Measurements from ENCODE around the gene CDH12. TPM values are rescaled to one million over a fixed set of nuclear protein-coding genes. Genes with fewer than 3 reads are reported as not detected.

The CDH12 gene
- total RNA-seq, 4 donors from 2014 or later, result 0.38 to 2.8 (median 0.94) TPM

DNA sequence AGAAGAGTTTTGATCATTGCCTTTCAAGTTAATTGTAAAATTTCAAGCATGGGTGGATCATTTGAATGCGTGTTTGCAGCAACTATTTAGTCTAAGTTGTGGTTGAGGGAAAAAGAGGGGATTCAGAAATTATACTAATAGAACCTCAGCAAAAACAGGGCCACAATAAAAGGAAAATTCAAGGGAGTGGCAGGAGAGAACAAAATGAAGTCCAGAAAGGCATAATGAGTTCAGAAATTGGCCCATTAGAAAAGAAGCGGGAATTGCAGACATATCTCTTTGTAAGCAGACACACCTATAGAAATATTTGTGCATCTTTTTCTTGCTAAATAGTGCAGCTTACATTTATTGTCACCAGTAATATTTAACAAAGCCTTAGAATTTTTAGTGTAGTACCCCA is 960.0 kb downstream of the CDH12 start:
- no peak overlapping the region for H3K27ac ChIP-seq
- DNase-seq (ENCODE audit: low spot score in 2 of 2), result no peak
- WGBS, result 92% methylated on average over 2 of the region's 2 CpGs
- no peaks in the 10 kb centered on the region for H3K36me3 ChIP-seq
- H3K27me3 ChIP-seq, result no peaks in the 10 kb centered on the region
- H3K9me3 ChIP-seq, result no peaks in the 10 kb centered on the region
- no peaks in the 10 kb centered on the region for H3K4me1 ChIP-seq
- TF ChIP-seq, protein P1, sequence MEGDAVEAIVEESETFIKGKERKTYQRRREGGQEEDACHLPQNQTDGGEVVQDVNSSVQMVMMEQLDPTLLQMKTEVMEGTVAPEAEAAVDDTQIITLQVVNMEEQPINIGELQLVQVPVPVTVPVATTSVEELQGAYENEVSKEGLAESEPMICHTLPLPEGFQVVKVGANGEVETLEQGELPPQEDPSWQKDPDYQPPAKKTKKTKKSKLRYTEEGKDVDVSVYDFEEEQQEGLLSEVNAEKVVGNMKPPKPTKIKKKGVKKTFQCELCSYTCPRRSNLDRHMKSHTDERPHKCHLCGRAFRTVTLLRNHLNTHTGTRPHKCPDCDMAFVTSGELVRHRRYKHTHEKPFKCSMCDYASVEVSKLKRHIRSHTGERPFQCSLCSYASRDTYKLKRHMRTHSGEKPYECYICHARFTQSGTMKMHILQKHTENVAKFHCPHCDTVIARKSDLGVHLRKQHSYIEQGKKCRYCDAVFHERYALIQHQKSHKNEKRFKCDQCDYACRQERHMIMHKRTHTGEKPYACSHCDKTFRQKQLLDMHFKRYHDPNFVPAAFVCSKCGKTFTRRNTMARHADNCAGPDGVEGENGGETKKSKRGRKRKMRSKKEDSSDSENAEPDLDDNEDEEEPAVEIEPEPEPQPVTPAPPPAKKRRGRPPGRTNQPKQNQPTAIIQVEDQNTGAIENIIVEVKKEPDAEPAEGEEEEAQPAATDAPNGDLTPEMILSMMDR (IDR thresholded peaks at IDR 0.05), result no peak
- no peak for TF ChIP-seq POLR2AphosphoS5 (IDR thresholded peaks at IDR 0.05)
- TF ChIP-seq EP300 (IDR thresholded peaks at IDR 0.05), result no peak
- no peak for TF ChIP-seq POLR2A (IDR thresholded peaks at IDR 0.05)
- H3K4me3 ChIP-seq, result no peak overlapping the region

DNA sequence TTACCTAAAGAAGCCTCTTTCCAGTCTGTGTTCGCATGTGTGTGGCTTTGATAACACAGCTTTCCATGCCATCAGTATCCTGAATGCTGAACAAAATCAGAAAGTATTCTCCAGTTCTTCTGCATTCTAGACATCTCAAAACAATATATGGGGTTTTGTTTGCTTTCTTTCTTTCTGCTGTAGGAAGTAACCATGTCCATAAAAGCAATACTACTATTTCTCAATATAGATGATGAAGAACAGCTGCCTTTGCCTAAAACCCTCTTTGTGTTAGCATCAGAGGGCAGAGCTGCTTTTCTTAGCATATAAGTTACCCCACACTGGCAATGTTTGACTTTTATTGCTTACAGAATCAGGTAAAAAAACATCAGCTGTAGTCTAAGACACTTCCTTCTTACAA is 963.6 kb downstream of the CDH12 start:
- DNase-seq (ENCODE audit: low spot score in 2 of 2), result no peak

DNA sequence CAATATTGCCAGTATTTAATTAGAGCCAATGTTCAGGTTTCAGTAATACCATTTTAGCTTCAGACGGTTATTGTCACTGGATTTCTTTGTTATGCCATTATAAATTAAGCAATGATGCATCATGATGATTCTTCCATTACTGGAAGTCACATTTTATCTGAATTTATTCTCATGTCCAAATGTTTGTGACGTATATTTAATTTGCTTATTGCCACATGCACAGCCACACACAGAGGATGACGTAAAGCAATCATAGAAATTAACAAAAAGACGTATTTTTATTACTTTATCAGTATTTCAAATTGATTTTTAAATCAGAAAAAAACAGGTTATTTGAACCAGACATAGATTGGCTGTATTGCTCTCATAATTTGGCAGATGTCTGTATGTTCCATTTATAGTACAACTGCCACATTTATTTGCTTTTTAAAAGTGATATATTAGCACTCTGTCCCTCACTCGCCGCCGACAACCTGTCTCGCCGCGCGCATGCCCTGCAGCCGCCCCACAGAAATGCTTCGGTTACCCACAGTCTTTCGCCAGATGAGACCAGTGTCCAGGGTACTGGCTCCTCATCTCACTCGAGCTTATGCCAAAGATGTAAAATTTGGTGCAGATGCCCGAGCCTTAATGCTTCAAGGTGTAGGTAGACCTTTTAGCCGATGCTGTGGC is 970.9 kb downstream of the CDH12 start:
- Histone ChIP-seq H3K27ac (no peak overlapping the region), H3K36me3 (no peaks in the 10 kb centered on the region), H3K4me1 (no peaks in the 10 kb centered on the region), H3K9me3 (no peaks in the 10 kb centered on the region), H3K4me3 (no peak overlapping the region), H3K27me3 (no peaks in the 10 kb centered on the region)
- TF ChIP-seq POLR2A (IDR thresholded peaks at IDR 0.05) (no peak), EP300 (IDR thresholded peaks at IDR 0.05) (no peak)
- WGBS, result 85% methylated on average over 17 of the region's 17 CpGs
- DNase-seq (ENCODE audit: low spot score in 2 of 2), result no peak

More for the DNA sequence above, 963.6 kb downstream of the CDH12 start:
- Histone ChIP-seq H3K27ac (no peak overlapping the region), H3K9me3 (no peaks in the 10 kb centered on the region), H3K36me3 (no peaks in the 10 kb centered on the region), H3K4me1 (no peaks in the 10 kb centered on the region), H3K27me3 (no peaks in the 10 kb centered on the region), H3K4me3 (no peak overlapping the region)
- 68% methylated on average over 1 of the region's 1 CpG for WGBS
- TF ChIP-seq POLR2AphosphoS5 (IDR thresholded peaks at IDR 0.05) (no peak), POLR2A (IDR thresholded peaks at IDR 0.05) (no peak), EP300 (IDR thresholded peaks at IDR 0.05) (no peak)
- TF ChIP-seq, protein P1 (IDR thresholded peaks at IDR 0.05), result no peak

DNA sequence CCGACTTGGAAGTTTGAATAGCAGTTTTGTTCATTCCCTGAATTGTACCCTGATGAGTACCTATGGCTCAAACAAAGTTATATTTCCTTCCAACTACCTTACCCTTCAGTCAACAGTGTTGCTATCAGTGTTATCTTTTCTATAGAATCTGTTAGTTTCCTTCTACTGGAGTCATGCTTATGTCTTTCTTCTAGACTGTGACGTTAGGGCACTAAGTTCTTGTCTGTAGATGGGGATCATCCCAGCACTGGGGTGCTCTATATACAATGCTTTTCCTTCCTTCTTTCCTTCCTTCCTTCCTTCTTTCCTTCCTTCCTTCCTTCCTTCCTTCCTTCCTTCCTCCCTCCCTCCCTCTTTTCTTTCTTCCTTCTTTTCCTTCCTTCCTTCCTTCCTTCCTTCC is 973.0 kb downstream of the CDH12 start:
- Histone ChIP-seq H3K4me3 (no peak overlapping the region), H3K27ac (no peak overlapping the region), H3K4me1 (no peaks in the 10 kb centered on the region), H3K27me3 (no peaks in the 10 kb centered on the region), H3K9me3 (no peaks in the 10 kb centered on the region), H3K36me3 (no peaks in the 10 kb centered on the region)
- TF ChIP-seq EP300 (IDR thresholded peaks at IDR 0.05) (no peak), POLR2A (IDR thresholded peaks at IDR 0.05) (no peak), POLR2AphosphoS5 (IDR thresholded peaks at IDR 0.05) (no peak)
- TF ChIP-seq, protein P1 (IDR thresholded peaks at IDR 0.05), result no peak
- whole genome bisulfite sequencing, result 85% methylated on average over 2 of the region's 2 CpGs
- DNase-seq (ENCODE audit: low spot score in 2 of 2), result no peak

DNA sequence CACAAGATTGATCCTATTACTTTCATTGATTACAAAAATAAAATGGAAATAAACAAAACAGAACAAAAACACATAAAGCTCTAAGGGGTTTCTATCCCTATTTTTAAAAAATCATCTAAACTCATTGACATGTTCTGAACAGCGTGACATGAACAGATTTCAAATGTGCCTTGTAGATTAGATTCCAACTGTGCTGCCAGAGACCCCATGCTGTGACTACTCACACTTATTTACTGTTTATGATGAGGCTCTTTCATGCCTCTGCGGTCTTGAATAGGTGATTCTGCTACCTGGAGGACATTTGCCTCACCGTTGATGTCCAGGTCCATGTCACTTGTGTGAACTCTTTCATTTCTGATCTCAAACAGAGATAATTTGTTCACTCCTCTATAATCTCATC is 990.2 kb downstream of the CDH12 start:
- no peak for DNase-seq (ENCODE audit: low spot score in 2 of 2)
- 51% methylated on average over 3 of the region's 3 CpGs for WGBS
- no peaks in the 10 kb centered on the region for H3K36me3 ChIP-seq
- TF ChIP-seq EP300 (IDR thresholded peaks at IDR 0.05), result no peak
- TF ChIP-seq, protein P1 (IDR thresholded peaks at IDR 0.05), result no peak
- no peak for TF ChIP-seq POLR2A (IDR thresholded peaks at IDR 0.05)
- no peak for TF ChIP-seq POLR2AphosphoS5 (IDR thresholded peaks at IDR 0.05)
- H3K4me1 ChIP-seq, result no peaks in the 10 kb centered on the region
- H3K27me3 ChIP-seq, result no peaks in the 10 kb centered on the region
- no peak overlapping the region for H3K4me3 ChIP-seq
- no peak overlapping the region for H3K27ac ChIP-seq
- H3K9me3 ChIP-seq, result no peaks in the 10 kb centered on the region

DNA sequence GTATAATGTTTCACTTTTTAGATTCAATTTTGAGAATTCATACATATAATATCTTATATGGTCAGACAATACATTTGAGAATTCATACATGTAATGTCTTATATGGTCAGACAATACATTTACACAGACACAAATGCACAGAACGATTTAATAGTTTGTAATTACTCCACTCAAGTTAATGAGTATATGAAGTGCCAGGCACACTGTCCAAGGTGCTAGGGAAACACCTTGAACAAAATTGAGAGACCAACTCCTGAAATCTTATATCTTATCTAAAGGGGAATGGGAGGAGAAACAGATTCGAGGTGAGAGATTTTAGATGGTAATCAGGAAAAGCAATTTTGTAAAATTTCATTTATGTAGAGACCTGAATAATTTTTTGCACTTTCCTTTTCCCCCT is 994.7 kb downstream of the CDH12 start:
- no peak overlapping the region for H3K27ac ChIP-seq
- WGBS, result 55% methylated on average over 2 of the region's 2 CpGs
- no peaks in the 10 kb centered on the region for H3K36me3 ChIP-seq
- no peaks in the 10 kb centered on the region for H3K9me3 ChIP-seq
- no peak for DNase-seq (ENCODE audit: low spot score in 2 of 2)
- TF ChIP-seq EP300 (IDR thresholded peaks at IDR 0.05) (no peak), POLR2AphosphoS5 (IDR thresholded peaks at IDR 0.05) (no peak), POLR2A (IDR thresholded peaks at IDR 0.05) (no peak)
- TF ChIP-seq, protein P1 (IDR thresholded peaks at IDR 0.05), result no peak
- H3K27me3 ChIP-seq, result no peaks in the 10 kb centered on the region
- no peak overlapping the region for H3K4me3 ChIP-seq
- H3K4me1 ChIP-seq, result no peaks in the 10 kb centered on the region

All from suprapubic skin (tissue), 4 donors.